Neural progenitor cell (in vitro differentiated cells): ENCODE measurements around the gene C2orf78. TPM values are rescaled to one million over a fixed set of nuclear protein-coding genes. Genes with fewer than 3 reads are reported as not detected.

Experiments used
- DNase-seq: peaks from one replicate; pipeline ENCODE4 v3.0.0-alpha.2; 2016; ENCODE audit warnings: low spot score
- H2AFZ ChIP-seq: fragments of 200-600 bp; sonication (generic); replicated peaks from 2 replicates; pipeline ENCODE4 v1.6.1; 2016; ENCODE audit warnings: antibody characterized with exemption
- H3F3A ChIP-seq: fragments of 200-600 bp; sonication (generic); 2 replicates; pipeline ENCODE4 v1.6.1; 2016; ENCODE audit warnings: antibody characterized with exemption, low read depth
- H3K27ac ChIP-seq: fragments of 200-600 bp; sonication (generic); 2 replicates; pipeline ENCODE4 v1.5.1; 2016; ENCODE audit warnings: mild to moderate bottlenecking
- H3K27me3 ChIP-seq: fragments of 200-600 bp; sonication (generic); 2 replicates; pipeline ENCODE4 v1.6.1; 2016; ENCODE audit warnings: mild to moderate bottlenecking, moderate library complexity
- H3K36me3 ChIP-seq: fragments of 200-600 bp; sonication (generic); 2 replicates; pipeline ENCODE4 v1.5.1; 2016
- H3K4me1 ChIP-seq: fragments of 200-600 bp; sonication (generic); 2 replicates; pipeline ENCODE4 v1.6.1; 2016; ENCODE audit warnings: mixed run types
- H3K4me2 ChIP-seq: fragments of 200-600 bp; sonication (generic); 2 replicates; pipeline ENCODE4 v1.6.1; 2016
- H3K4me3 ChIP-seq: fragments of 200-600 bp; sonication (generic); 2 replicates; pipeline ENCODE4 v1.5.1; 2016
- H3K79me2 ChIP-seq: fragments of 200-600 bp; sonication (generic); 2 replicates; pipeline ENCODE4 v1.6.1; 2016; ENCODE audit warnings: low read depth
- H3K9ac ChIP-seq: fragments of 200-600 bp; sonication (generic); 2 replicates; pipeline ENCODE4 v1.6.1; 2016
- H3K9me3 ChIP-seq: fragments of 200-600 bp; sonication (generic); 2 replicates; pipeline ENCODE4 v1.5.1; 2016; ENCODE audit warnings: low read depth
- H4K20me1 ChIP-seq: fragments of 200-600 bp; sonication (generic); 2 replicates; pipeline ENCODE4 v1.6.1; 2016; ENCODE audit warnings: low read depth
- H3K27ac Mint-ChIP-seq: 3 replicates; pipeline ENCODE4 v1.8.0; 2021; ENCODE audit warnings: mixed read lengths
- H3K27me3 Mint-ChIP-seq: 2 replicates; pipeline ENCODE4 v1.8.0; 2022; ENCODE audit warnings: low read depth, mild to moderate bottlenecking, inconsistent platforms, moderate library complexity, mixed read lengths; ENCODE audit not compliant: insufficient read depth
- H3K36me3 Mint-ChIP-seq: 3 replicates; pipeline ENCODE4 v1.8.0; 2021; ENCODE audit warnings: mixed read lengths
- H3K4me1 Mint-ChIP-seq: 3 replicates; pipeline ENCODE4 v1.8.0; 2021; ENCODE audit warnings: mixed read lengths
- H3K4me3 Mint-ChIP-seq: 3 replicates; pipeline ENCODE4 v1.8.0; 2021; ENCODE audit warnings: mild to moderate bottlenecking, moderate library complexity, mixed read lengths
- H3K9me3 Mint-ChIP-seq: 3 replicates; pipeline ENCODE4 v1.8.0; 2020; ENCODE audit warnings: mixed read lengths
- EZH2 ChIP-seq: fragments of 200-600 bp; sonication (generic); IDR thresholded peaks from 2 replicates; pipeline ENCODE4 v1.6.1; 2017; ENCODE audit warnings: antibody characterized with exemption, mild to moderate bottlenecking, moderate library complexity
- EZH2phosphoT487 ChIP-seq: fragments of 200-600 bp; sonication (generic); IDR thresholded peaks from 2 replicates; pipeline ENCODE4 v1.6.1; 2017; ENCODE audit warnings: antibody characterized with exemption
- total RNA-seq: library from RNA; depleted of rRNA; stranded (reverse); fragments of >200 nt; gene quantifications from 2 replicates; pipeline ENCODE4 v1.2.3, GENCODE V29; 2015; ENCODE audit warnings: low replicate concordance
- TF ChIP-seq, protein P1 (sequence below): fragments of 200-600 bp; sonication (generic); IDR thresholded peaks from 2 replicates; pipeline ENCODE4 v1.5.1; 2017; ENCODE audit warnings: antibody characterized with exemption, mild to moderate bottlenecking

C2orf78 gene
- total RNA-seq, 1 donor from 2014 or later, result 0.21 TPM

DNA sequence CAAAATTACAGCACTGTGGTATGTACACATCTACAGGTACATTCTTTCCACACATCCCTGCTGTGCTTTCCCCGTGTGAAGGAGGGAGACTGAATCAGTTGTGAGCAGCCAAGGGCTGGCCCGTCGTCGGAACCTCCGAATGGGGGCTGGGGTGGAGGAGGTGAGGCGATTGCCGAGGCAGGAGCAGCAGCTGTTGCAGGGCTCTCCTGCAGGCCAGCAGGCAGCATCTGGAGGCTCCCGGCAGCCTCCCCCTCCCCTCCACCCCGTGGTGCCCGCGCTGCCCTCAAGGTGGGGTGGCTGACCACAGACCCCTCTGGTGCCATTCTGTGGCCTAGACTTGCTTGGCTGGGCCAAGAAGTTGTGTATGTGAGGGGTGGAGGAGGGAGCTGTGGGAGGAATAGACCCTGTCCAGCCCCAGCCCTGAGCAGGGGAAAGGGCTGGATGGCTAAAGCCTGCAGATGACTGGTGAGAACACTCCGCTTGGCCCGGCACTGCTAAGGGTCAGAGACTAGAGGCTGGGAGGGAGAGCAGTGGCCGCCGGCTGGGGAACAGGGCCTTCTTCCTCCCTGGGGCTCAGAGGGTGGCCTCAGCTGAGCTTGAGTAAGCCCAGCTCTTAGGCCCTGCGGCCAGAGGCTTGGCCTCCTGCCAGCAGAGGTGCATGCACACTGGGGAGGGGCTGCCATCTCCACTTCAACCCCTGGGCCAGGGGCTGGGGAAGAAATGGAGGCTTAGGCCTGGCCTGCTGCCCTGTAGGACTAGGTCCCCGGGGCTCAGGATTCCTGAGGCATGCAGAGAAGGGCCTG is 52.4 kb downstream of the C2orf78 start:
- DNase-seq, result no peak
- no peak overlapping the region for H3K4me3 Mint-ChIP-seq
- H3K27me3 ChIP-seq, result no peaks in the 10 kb centered on the region
- H3K36me3 ChIP-seq, result peaks cover 4% of the 10 kb centered on the region
- no peaks in the 10 kb centered on the region for H3K27me3 Mint-ChIP-seq
- H4K20me1 ChIP-seq, result peaks cover 13% of the 10 kb centered on the region
- H3K4me2 ChIP-seq, result no peak overlapping the region
- H3K27ac ChIP-seq, result no peak overlapping the region
- TF ChIP-seq, protein P1, sequence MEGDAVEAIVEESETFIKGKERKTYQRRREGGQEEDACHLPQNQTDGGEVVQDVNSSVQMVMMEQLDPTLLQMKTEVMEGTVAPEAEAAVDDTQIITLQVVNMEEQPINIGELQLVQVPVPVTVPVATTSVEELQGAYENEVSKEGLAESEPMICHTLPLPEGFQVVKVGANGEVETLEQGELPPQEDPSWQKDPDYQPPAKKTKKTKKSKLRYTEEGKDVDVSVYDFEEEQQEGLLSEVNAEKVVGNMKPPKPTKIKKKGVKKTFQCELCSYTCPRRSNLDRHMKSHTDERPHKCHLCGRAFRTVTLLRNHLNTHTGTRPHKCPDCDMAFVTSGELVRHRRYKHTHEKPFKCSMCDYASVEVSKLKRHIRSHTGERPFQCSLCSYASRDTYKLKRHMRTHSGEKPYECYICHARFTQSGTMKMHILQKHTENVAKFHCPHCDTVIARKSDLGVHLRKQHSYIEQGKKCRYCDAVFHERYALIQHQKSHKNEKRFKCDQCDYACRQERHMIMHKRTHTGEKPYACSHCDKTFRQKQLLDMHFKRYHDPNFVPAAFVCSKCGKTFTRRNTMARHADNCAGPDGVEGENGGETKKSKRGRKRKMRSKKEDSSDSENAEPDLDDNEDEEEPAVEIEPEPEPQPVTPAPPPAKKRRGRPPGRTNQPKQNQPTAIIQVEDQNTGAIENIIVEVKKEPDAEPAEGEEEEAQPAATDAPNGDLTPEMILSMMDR, result no peak
- TF ChIP-seq EZH2phosphoT487 (no peak), EZH2 (no peak)
- H3K9me3 ChIP-seq, result no peaks in the 10 kb centered on the region
- H3K4me1 ChIP-seq, result no peaks in the 10 kb centered on the region
- H3F3A ChIP-seq, result no peaks in the 10 kb centered on the region
- peaks cover 18% of the 10 kb centered on the region for H3K36me3 Mint-ChIP-seq
- H3K4me1 Mint-ChIP-seq, result peaks cover 3% of the 10 kb centered on the region
- H2AFZ ChIP-seq, result no peak overlapping the region
- H3K9ac ChIP-seq, result no peak overlapping the region
- H3K4me3 ChIP-seq, result no peak overlapping the region
- peaks cover 11% of the 10 kb centered on the region for H3K79me2 ChIP-seq
- H3K9me3 Mint-ChIP-seq, result no peaks in the 10 kb centered on the region
- H3K27ac Mint-ChIP-seq, result no peak overlapping the region

DNA sequence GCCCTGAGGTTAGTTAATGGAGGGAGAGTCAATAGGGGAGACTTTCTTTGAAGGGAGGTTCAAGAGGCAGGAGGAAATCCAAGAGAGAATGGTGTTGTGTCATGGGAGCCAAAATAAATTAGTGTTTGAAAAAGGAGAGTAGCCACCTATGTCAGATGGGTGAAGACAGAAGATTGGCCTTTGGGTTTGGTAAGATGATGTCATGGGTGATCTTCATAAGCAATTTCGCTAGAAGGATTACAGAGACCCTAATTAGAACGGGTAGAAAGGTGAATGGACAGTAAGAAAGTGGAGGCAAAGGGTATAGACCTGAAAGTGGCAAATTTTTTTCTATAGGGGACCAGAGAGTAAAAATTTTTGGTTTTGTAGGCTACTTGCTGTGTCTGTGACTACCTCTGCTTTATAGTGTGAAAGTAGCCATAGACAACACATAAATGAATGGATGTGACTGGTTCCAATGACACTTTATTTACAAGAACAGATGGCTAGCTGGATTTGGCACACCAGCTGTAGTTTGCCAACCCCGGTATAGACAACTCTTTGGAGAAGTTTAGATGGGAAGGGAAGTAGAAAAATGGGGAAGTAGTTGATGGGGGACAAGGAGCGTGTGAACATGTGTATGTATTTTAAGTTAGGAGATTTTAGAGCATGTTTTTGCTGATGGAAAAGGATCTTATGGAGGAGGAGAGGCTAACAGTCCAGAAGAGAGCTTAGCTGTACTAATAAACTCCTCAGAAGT is 54.0 kb downstream of the C2orf78 start:
- DNase-seq, result no peak
- Histone ChIP-seq H3K36me3 (peaks cover 4% of the 10 kb centered on the region), H3K79me2 (peaks cover 5% of the 10 kb centered on the region), H3K4me2 (no peak overlapping the region), H3K4me3 (no peak overlapping the region), H4K20me1 (peaks cover 13% of the 10 kb centered on the region), H3K9me3 (no peaks in the 10 kb centered on the region), H3K4me1 (no peaks in the 10 kb centered on the region), H3F3A (no peaks in the 10 kb centered on the region), H3K27ac (no peak overlapping the region), H3K27me3 (no peaks in the 10 kb centered on the region), H2AFZ (no peak overlapping the region), H3K9ac (no peak overlapping the region)
- H3K27ac Mint-ChIP-seq, result no peak overlapping the region
- peaks cover 10% of the 10 kb centered on the region for H3K36me3 Mint-ChIP-seq
- TF ChIP-seq, protein P1, result no peak
- no peak overlapping the region for H3K4me3 Mint-ChIP-seq
- no peaks in the 10 kb centered on the region for H3K27me3 Mint-ChIP-seq
- H3K9me3 Mint-ChIP-seq, result no peaks in the 10 kb centered on the region
- H3K4me1 Mint-ChIP-seq, result no peaks in the 10 kb centered on the region

DNA sequence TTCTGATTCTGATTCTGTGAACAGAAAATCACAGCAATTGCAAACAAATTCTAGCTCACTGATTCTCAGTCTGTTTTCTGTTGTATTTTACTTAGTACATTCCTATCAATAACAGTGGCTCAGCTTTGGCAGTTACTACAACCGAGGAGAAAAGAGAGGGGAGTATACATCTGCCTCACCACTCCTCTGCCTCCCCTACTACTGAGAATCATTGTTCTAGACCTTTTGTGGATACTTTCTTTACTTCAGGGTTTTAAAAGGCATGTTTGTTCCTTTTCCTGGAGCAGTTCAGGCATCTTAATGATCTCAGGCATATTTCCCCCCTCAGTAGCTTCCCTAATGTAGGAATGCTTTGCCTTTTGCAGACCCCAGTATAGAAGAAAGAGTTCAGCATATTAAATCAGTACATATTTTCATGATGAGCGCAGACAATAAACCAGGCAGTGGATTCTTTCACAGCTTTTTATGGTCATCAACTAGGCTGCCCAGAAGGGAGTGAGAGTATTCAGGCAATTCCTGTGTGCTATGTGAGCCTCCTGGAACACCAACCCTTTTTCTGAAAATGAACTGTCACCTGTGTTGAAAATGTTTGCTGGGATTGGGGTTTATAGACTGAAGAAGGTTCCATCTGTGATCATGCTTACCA is 55.0 kb downstream of the C2orf78 start:
- H4K20me1 ChIP-seq, result peaks cover 13% of the 10 kb centered on the region
- Mint-ChIP-seq H3K27ac (no peak overlapping the region), H3K4me1 (no peaks in the 10 kb centered on the region), H3K36me3 (peaks cover 10% of the 10 kb centered on the region), H3K27me3 (no peaks in the 10 kb centered on the region), H3K4me3 (no peak overlapping the region), H3K9me3 (no peaks in the 10 kb centered on the region)
- TF ChIP-seq, protein P1, result no peak
- TF ChIP-seq EZH2 (no peak), EZH2phosphoT487 (no peak)
- H3K9me3 ChIP-seq, result no peaks in the 10 kb centered on the region
- no peak overlapping the region for H3K9ac ChIP-seq
- no peaks in the 10 kb centered on the region for H3K4me1 ChIP-seq
- no peaks in the 10 kb centered on the region for H3F3A ChIP-seq
- H3K27me3 ChIP-seq, result no peaks in the 10 kb centered on the region
- peaks cover 4% of the 10 kb centered on the region for H3K36me3 ChIP-seq
- no peak overlapping the region for H3K27ac ChIP-seq
- H3K79me2 ChIP-seq, result no peaks in the 10 kb centered on the region
- DNase-seq, result no peak
- no peak overlapping the region for H2AFZ ChIP-seq
- no peak overlapping the region for H3K4me3 ChIP-seq
- no peak overlapping the region for H3K4me2 ChIP-seq
